GM12865 (cell line): ENCODE measurements around the gene DRGX.

ENCODE experiments used
- DNase-seq: peaks from one replicate; pipeline ENCODE4 v3.0.0; 2010; ENCODE audit warnings: low read depth
- H3K4me3 ChIP-seq: 2 replicates; pipeline ENCODE4 v1.5.1; 2011; ENCODE audit warnings: mild to moderate bottlenecking, low read depth, low read length, control low read depth
- TF ChIP-seq, protein P1 (sequence below): IDR thresholded peaks from 2 replicates; pipeline ENCODE4 v1.5.1; 2011; ENCODE audit warnings: low read length, control low read depth, low read depth, inconsistent platforms; ENCODE audit not compliant: insufficient read depth; ENCODE audit errors: missing control alignments

Gene DRGX

DNA sequence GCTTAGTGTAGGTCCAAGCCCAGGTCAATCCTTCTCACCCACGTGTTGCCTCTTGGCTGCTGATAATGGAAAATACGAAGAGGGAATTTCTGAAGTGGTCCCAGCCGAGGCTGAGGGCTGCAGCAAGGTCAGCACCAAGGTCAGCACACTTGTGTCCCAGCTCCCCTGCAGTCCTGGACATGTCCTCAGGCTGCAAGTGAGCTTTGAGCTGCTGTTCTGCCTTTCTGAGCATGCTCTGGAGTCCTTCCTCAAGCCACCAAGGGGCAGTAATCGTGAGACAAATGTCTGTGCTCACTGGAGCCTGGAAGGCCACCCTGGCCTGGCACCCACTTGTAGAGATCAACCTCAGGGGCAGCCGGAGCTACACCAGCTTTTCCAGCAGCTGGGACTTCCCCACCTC, 28.3 kb downstream of the DRGX start:
- no peak for DNase-seq
- no peak overlapping the region for H3K4me3 ChIP-seq
- TF ChIP-seq, protein P1, sequence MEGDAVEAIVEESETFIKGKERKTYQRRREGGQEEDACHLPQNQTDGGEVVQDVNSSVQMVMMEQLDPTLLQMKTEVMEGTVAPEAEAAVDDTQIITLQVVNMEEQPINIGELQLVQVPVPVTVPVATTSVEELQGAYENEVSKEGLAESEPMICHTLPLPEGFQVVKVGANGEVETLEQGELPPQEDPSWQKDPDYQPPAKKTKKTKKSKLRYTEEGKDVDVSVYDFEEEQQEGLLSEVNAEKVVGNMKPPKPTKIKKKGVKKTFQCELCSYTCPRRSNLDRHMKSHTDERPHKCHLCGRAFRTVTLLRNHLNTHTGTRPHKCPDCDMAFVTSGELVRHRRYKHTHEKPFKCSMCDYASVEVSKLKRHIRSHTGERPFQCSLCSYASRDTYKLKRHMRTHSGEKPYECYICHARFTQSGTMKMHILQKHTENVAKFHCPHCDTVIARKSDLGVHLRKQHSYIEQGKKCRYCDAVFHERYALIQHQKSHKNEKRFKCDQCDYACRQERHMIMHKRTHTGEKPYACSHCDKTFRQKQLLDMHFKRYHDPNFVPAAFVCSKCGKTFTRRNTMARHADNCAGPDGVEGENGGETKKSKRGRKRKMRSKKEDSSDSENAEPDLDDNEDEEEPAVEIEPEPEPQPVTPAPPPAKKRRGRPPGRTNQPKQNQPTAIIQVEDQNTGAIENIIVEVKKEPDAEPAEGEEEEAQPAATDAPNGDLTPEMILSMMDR, result no peak

DNA sequence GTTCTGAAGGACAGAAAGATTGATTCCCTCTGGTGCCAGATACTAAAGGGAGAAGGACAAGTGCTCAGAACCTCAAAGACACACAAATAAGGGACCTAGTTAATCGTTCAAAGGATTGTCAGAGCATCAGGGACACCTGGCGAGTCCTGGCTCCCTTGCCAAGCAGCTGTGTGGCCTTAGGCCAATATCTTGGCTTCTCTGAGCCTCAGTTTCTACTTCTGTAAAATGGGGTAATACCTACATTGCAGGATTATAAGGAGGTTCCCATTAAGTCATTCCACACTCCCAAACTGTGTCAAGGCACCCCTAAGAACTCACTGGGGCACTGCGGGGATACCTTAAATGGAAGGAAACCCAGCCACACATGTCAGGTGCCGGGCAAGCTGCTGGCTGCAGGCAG, 29.4 kb downstream of the DRGX start:
- no peak for DNase-seq
- H3K4me3 ChIP-seq, result no peak overlapping the region
- TF ChIP-seq, protein P1, result no peak

DNA sequence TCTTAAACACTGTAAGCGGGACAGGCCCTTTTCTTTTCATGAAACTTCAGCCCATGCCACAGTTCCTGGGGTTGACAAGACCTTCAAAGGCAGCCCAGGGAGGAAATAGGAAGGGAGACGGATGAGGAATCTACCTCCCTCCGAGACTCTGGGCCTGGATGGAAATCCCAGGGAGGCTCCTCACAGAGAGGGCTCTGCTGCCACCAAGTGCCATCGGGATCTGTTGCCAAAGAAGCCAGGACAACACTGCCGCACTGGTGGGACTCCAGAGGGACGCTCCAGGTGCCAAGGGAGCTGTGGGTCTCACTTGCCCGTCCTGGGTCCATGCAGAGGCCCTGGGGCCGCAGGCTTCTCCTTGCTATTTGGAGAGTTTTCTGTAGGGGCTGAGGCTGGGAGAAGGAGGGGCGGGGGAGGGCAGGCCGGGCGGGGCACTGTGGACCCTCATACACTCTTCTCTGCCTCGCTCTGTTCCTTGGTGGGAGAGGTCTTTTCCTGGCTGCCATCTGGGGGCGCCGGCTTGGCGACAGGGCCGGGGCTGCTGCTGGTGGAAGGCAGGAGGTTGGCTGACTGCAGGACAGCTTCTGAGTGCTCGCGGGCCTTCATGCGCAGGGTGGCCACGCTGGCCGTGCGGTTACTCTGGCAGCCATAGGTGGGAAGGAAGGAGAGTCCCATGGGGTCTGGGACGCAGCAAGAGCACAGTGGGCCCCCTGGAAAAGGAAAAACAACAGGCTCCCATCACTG, 30.0 kb downstream of the DRGX start:
- TF ChIP-seq, protein P1, result no peak
- no peak overlapping the region for H3K4me3 ChIP-seq
- DNase-seq, result no peak

DNA sequence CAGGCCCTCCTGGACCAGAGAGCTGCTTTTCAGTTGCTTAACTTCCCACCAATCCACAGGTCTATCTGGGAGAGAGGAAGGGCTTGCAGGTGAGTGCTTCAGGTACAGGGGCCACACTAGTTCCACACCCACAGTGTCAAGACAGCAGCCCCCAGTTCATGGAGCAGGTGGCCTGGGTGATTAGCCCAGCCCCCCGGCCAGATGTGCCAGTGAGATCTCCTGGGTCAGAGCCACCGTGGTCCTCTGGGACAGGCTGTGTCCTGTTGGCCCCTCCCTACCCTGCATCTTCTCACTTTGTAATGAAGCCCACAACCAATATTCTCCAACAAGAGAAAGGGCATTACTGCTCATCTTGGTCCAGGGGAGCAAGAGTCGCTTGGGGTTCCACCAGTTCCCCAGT, 30.6 kb downstream of the DRGX start:
- DNase-seq, result no peak
- H3K4me3 ChIP-seq, result no peak overlapping the region
- TF ChIP-seq, protein P1, result no peak

DNA sequence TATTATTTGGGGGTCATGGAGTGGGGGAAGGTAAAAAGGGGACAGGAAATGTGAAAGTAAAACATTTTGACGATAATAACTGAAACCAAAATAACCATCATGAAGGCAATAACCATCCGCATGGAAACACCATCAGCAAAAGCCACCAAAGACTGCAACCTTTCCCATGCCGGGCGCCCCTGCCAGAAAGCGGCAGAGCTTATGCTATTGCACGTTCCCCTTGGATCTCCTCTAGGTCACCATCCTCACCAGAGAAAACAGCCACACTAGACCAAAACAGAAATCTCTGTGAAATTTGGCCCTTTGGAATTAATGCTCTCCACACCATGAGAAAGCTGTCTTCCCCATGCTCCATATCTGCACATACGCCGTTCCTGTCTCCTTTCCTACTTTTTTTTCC, 31.1 kb downstream of the DRGX start:
- H3K4me3 ChIP-seq, result no peak overlapping the region
- TF ChIP-seq, protein P1, result no peak
- no peak for DNase-seq

DNA sequence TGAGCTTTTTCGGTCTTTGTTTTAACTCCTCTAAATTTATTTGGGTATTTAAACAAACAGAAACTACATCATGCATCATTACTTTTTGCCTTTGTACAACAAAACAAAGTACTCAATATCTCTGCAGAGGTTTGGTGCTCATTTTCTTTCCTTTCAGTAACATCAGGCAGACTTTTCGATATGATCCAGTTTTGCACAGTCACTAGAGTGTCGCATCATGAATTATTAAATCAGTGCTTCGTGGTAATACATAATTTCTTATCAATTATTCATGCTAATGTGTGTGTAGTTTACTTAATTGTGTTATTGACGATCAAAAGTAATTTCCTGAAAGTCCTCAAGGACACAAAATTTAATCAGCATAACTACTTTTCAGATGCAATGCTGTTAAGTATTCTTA, 31.8 kb downstream of the DRGX start:
- H3K4me3 ChIP-seq, result no peak overlapping the region
- DNase-seq, result no peak
- TF ChIP-seq, protein P1, result no peak
